K562 (cell line): ENCODE results near the gene SLX9. TPM values are rescaled to one million over a fixed set of nuclear protein-coding genes. Genes with fewer than 3 reads are reported as not detected.

Experiments used
- ZNF766 ChIP-seq: fragments of 200-800 bp; sonication (Bioruptor generic); conservative IDR thresholded peaks from 2 replicates; pipeline ENCODE4 v1.6.1; 2016; ENCODE audit warnings: missing genetic modification characterization, missing compliant biosample characterization
- polyA plus RNA-seq, 8 experiments: library from polyadenylated mRNA; depleted of rRNA in 4 of 8; stranded (reverse) in 5 of 8; unstranded in 3 of 8; fragments of >200 nt; fragmentation: Nextera tagmentation in 2 of 8; fragmentation: Illumina TruSeq in 1 of 8; extraction: Ambion mirVana in 2 of 8; extraction: Trizol in 1 of 8; gene quantifications; 2 replicates each; pipeline versions ENCODE4 v1.2.1 to v1.2.3, GENCODE V29; 2011 to 2014; ENCODE audit warnings: inconsistent platforms in 1 of 8, missing spikeins in 1 of 8
- total RNA-seq, 7 experiments: library from RNA; depleted of rRNA in 6 of 7; stranded (reverse); fragments of >200 nt in 6 of 7; fragmentation: Illumina TruSeq in 2 of 7; extraction: Trizol in 2 of 7; gene quantifications; 2 replicates each; pipeline versions ENCODE4 v1.2.1 to v1.2.3, GENCODE V29; 2011 to 2021; ENCODE audit warnings: low replicate concordance in 1 of 7
- TF ChIP-seq, protein P1 (sequence below): fragments of 200-600 bp; sonication (generic); IDR thresholded peaks from one replicate; pipeline ENCODE4 v1.6.1; 2012; ENCODE audit warnings: mild to moderate bottlenecking, low read depth, low read length, inconsistent platforms
- TF ChIP-seq, protein P2 (sequence below): fragments of 450-650 bp; IDR thresholded peaks from one replicate; pipeline ENCODE4 v1.6.1; 2018; ENCODE audit warnings: mild to moderate bottlenecking, moderate library complexity; ENCODE audit not compliant: partially characterized antibody
- TF ChIP-seq, protein P3 (sequence below), 2 experiments: fragments of 450-650 bp in 1 of 2; IDR thresholded peaks; 2 replicates each; pipeline ENCODE4 v1.6.1; 2011 to 2017; ENCODE audit warnings: low read depth in 2 of 2, antibody characterized with exemption in 1 of 2, borderline replicate concordance in 1 of 2, low read length in 1 of 2, mild to moderate bottlenecking in 1 of 2, mixed read lengths in 1 of 2; ENCODE audit not compliant: control insufficient read depth in 1 of 2
- TF ChIP-seq, protein P4 (sequence below): sonication (generic); formaldehyde crosslinking; IDR thresholded peaks from 2 replicates; pipeline ENCODE4 v1.8.0; 2023; ENCODE audit warnings: mild to moderate bottlenecking, missing genetic modification reagents

SLX9 gene
- total and polyA plus RNA-seq, 9 of the 15 experiments (the other 6 are each of a cell fraction or from before 2014, with no cell fraction given), result 1.2 to 75.5 (median 16.5) TPM

DNA sequence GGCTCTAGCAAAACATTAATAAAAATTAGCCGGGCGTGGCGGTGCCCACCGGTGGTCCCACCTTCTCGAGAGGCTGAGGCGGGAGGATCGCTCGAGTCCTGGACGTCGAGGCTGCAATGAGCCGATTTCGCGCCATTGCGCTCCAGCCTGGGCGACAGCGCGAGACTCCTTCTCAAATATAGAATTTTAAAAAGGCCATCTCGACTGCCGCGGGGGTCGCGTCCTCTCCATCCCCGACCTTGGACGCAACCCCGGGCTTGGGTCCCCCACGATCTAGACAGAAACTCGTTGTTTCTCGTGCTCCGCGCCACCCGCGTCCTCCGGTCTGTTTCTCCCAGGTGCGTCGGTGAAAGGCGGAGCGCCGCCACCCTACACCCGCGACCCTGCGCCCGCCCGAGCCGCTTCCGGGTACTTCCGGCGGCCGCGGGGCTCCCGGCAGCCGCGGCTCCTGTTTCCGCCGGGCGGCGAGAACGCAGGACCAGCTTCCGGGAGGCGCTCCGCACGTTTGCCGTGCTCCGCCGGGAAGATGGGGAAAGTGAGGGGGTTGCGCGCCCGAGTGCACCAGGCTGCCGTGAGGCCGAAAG, at the start of gene SLX9 (continued):
- TF ChIP-seq, protein P1, sequence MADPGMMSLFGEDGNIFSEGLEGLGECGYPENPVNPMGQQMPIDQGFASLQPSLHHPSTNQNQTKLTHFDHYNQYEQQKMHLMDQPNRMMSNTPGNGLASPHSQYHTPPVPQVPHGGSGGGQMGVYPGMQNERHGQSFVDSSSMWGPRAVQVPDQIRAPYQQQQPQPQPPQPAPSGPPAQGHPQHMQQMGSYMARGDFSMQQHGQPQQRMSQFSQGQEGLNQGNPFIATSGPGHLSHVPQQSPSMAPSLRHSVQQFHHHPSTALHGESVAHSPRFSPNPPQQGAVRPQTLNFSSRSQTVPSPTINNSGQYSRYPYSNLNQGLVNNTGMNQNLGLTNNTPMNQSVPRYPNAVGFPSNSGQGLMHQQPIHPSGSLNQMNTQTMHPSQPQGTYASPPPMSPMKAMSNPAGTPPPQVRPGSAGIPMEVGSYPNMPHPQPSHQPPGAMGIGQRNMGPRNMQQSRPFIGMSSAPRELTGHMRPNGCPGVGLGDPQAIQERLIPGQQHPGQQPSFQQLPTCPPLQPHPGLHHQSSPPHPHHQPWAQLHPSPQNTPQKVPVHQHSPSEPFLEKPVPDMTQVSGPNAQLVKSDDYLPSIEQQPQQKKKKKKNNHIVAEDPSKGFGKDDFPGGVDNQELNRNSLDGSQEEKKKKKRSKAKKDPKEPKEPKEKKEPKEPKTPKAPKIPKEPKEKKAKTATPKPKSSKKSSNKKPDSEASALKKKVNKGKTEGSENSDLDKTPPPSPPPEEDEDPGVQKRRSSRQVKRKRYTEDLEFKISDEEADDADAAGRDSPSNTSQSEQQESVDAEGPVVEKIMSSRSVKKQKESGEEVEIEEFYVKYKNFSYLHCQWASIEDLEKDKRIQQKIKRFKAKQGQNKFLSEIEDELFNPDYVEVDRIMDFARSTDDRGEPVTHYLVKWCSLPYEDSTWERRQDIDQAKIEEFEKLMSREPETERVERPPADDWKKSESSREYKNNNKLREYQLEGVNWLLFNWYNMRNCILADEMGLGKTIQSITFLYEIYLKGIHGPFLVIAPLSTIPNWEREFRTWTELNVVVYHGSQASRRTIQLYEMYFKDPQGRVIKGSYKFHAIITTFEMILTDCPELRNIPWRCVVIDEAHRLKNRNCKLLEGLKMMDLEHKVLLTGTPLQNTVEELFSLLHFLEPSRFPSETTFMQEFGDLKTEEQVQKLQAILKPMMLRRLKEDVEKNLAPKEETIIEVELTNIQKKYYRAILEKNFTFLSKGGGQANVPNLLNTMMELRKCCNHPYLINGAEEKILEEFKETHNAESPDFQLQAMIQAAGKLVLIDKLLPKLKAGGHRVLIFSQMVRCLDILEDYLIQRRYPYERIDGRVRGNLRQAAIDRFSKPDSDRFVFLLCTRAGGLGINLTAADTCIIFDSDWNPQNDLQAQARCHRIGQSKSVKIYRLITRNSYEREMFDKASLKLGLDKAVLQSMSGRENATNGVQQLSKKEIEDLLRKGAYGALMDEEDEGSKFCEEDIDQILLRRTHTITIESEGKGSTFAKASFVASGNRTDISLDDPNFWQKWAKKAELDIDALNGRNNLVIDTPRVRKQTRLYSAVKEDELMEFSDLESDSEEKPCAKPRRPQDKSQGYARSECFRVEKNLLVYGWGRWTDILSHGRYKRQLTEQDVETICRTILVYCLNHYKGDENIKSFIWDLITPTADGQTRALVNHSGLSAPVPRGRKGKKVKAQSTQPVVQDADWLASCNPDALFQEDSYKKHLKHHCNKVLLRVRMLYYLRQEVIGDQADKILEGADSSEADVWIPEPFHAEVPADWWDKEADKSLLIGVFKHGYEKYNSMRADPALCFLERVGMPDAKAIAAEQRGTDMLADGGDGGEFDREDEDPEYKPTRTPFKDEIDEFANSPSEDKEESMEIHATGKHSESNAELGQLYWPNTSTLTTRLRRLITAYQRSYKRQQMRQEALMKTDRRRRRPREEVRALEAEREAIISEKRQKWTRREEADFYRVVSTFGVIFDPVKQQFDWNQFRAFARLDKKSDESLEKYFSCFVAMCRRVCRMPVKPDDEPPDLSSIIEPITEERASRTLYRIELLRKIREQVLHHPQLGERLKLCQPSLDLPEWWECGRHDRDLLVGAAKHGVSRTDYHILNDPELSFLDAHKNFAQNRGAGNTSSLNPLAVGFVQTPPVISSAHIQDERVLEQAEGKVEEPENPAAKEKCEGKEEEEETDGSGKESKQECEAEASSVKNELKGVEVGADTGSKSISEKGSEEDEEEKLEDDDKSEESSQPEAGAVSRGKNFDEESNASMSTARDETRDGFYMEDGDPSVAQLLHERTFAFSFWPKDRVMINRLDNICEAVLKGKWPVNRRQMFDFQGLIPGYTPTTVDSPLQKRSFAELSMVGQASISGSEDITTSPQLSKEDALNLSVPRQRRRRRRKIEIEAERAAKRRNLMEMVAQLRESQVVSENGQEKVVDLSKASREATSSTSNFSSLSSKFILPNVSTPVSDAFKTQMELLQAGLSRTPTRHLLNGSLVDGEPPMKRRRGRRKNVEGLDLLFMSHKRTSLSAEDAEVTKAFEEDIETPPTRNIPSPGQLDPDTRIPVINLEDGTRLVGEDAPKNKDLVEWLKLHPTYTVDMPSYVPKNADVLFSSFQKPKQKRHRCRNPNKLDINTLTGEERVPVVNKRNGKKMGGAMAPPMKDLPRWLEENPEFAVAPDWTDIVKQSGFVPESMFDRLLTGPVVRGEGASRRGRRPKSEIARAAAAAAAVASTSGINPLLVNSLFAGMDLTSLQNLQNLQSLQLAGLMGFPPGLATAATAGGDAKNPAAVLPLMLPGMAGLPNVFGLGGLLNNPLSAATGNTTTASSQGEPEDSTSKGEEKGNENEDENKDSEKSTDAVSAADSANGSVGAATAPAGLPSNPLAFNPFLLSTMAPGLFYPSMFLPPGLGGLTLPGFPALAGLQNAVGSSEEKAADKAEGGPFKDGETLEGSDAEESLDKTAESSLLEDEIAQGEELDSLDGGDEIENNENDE, result no peak
- peak; percentile 71; the same call in 1 of the 2 replicates for TF ChIP-seq ZNF766 (CRISPR knock-in tag)
- TF ChIP-seq, protein P2, sequence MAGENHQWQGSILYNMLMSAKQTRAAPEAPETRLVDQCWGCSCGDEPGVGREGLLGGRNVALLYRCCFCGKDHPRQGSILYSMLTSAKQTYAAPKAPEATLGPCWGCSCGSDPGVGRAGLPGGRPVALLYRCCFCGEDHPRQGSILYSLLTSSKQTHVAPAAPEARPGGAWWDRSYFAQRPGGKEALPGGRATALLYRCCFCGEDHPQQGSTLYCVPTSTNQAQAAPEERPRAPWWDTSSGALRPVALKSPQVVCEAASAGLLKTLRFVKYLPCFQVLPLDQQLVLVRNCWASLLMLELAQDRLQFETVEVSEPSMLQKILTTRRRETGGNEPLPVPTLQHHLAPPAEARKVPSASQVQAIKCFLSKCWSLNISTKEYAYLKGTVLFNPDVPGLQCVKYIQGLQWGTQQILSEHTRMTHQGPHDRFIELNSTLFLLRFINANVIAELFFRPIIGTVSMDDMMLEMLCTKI, result no peak
- TF ChIP-seq, protein P3, sequence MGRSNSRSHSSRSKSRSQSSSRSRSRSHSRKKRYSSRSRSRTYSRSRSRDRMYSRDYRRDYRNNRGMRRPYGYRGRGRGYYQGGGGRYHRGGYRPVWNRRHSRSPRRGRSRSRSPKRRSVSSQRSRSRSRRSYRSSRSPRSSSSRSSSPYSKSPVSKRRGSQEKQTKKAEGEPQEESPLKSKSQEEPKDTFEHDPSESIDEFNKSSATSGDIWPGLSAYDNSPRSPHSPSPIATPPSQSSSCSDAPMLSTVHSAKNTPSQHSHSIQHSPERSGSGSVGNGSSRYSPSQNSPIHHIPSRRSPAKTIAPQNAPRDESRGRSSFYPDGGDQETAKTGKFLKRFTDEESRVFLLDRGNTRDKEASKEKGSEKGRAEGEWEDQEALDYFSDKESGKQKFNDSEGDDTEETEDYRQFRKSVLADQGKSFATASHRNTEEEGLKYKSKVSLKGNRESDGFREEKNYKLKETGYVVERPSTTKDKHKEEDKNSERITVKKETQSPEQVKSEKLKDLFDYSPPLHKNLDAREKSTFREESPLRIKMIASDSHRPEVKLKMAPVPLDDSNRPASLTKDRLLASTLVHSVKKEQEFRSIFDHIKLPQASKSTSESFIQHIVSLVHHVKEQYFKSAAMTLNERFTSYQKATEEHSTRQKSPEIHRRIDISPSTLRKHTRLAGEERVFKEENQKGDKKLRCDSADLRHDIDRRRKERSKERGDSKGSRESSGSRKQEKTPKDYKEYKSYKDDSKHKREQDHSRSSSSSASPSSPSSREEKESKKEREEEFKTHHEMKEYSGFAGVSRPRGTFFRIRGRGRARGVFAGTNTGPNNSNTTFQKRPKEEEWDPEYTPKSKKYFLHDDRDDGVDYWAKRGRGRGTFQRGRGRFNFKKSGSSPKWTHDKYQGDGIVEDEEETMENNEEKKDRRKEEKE (IDR thresholded peaks at IDR 0.05; ENCODE audit: borderline replicate concordance in 1 of 2, control insufficient read depth in 1 of 2, low read depth in 2 of 2, low read length in 1 of 2), result peak in 1 of 2 experiments; percentile 97; a peak in 2 of 4 replicates
- TF ChIP-seq, protein P4, sequence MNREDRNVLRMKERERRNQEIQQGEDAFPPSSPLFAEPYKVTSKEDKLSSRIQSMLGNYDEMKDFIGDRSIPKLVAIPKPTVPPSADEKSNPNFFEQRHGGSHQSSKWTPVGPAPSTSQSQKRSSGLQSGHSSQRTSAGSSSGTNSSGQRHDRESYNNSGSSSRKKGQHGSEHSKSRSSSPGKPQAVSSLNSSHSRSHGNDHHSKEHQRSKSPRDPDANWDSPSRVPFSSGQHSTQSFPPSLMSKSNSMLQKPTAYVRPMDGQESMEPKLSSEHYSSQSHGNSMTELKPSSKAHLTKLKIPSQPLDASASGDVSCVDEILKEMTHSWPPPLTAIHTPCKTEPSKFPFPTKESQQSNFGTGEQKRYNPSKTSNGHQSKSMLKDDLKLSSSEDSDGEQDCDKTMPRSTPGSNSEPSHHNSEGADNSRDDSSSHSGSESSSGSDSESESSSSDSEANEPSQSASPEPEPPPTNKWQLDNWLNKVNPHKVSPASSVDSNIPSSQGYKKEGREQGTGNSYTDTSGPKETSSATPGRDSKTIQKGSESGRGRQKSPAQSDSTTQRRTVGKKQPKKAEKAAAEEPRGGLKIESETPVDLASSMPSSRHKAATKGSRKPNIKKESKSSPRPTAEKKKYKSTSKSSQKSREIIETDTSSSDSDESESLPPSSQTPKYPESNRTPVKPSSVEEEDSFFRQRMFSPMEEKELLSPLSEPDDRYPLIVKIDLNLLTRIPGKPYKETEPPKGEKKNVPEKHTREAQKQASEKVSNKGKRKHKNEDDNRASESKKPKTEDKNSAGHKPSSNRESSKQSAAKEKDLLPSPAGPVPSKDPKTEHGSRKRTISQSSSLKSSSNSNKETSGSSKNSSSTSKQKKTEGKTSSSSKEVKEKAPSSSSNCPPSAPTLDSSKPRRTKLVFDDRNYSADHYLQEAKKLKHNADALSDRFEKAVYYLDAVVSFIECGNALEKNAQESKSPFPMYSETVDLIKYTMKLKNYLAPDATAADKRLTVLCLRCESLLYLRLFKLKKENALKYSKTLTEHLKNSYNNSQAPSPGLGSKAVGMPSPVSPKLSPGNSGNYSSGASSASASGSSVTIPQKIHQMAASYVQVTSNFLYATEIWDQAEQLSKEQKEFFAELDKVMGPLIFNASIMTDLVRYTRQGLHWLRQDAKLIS, result peak; percentile 92; the same call in 1 of the 2 replicates
